ENCODE measurements around the gene ZNF783. TPM values are rescaled to one million over a fixed set of nuclear protein-coding genes. Genes with fewer than 3 reads are reported as not detected.
A peak's percentile ranks its signal among the peaks of the same experiment; 100 is the strongest.
"Not testable (repeated sequence)": the region's sequence is repeated elsewhere in the genome, so short reads cannot be mapped to it uniquely, and the experiment has no call there.

The ZNF783 gene
- total and polyA plus RNA-seq, 4 experiments from 2014 or later: 2.7 to 43.5 (median 25.3) TPM

- H3K27ac Mint-ChIP-seq: no peak overlapping the region
Measured at GRCh38 chr7:149223176-149223575, 38.8 kb upstream of the ZNF783 start.

GRCh38 chr7:149223761-149224160, 38.2 kb upstream of the ZNF783 start:
- Histone ChIP-seq H3K4me3 (ENCODE audit: low read length in 2 of 2) (no peak overlapping the region), H3K9me3 (ENCODE audit: control insufficient read depth in 1 of 2, low read length in 2 of 2) (no peaks in the 10 kb centered on the region), H3K36me3 (ENCODE audit: insufficient read depth, low read length) (peaks cover 5% of the 10 kb centered on the region), H3K27ac (ENCODE audit: low read depth, low read length) (no peak overlapping the region), H3K27me3 (ENCODE audit: insufficient read depth, low read length) (no peaks in the 10 kb centered on the region), H3K4me1 (ENCODE audit: insufficient read depth, low read length) (no peaks in the 10 kb centered on the region)
- H3K4me1 Mint-ChIP-seq: peaks cover 0 to under 1% (median 0%) of the 10 kb centered on the region in 4 donors
- no peaks in the 10 kb centered on the region for H3K27me3 Mint-ChIP-seq
- H3K27ac Mint-ChIP-seq: no peak overlapping the region
- POLR2A ChIA-PET (ENCODE audit: partially characterized antibody): no interaction called here
- H3K4me3 Mint-ChIP-seq: no peak overlapping the region
- DNase-seq: no peak
- H3K36me3 Mint-ChIP-seq: peaks cover 38 to 40% of the 10 kb centered on the region in 2 donors
- CTCF ChIA-PET (ENCODE audit: partially characterized antibody): no interaction called here
- H3K9me3 Mint-ChIP-seq: no peaks in the 10 kb centered on the region
- intact Hi-C loops (cut with micrococcal nuclease): no loop called here

More at GRCh38 chr7:149223176-149223575, 38.8 kb upstream of the ZNF783 start:
- CTCF ChIA-PET (ENCODE audit: partially characterized antibody): no interaction called here
- Histone ChIP-seq H3K4me3 (ENCODE audit: low read length in 2 of 2) (no peak overlapping the region), H3K9me3 (ENCODE audit: control insufficient read depth in 1 of 2, low read length in 2 of 2) (no peaks in the 10 kb centered on the region), H3K36me3 (ENCODE audit: insufficient read depth, low read length) (peaks cover 5% of the 10 kb centered on the region), H3K27me3 (ENCODE audit: insufficient read depth, low read length) (no peaks in the 10 kb centered on the region), H3K27ac (ENCODE audit: low read depth, low read length) (no peak overlapping the region), H3K4me1 (ENCODE audit: insufficient read depth, low read length) (no peaks in the 10 kb centered on the region)
- Mint-ChIP-seq H3K4me1 (no peaks in the 10 kb centered on the region), H3K36me3 (peaks cover 44% of the 10 kb centered on the region in 2 donors), H3K27me3 (no peaks in the 10 kb centered on the region), H3K9me3 (no peaks in the 10 kb centered on the region), H3K4me3 (no peak overlapping the region)
- POLR2A ChIA-PET (ENCODE audit: partially characterized antibody): no interaction called here
- DNase-seq: no peak
- intact Hi-C loops (cut with micrococcal nuclease): no loop called here

GRCh38 chr7:149224352-149224751, 37.6 kb upstream of the ZNF783 start:
- Histone ChIP-seq H3K27me3 (ENCODE audit: insufficient read depth, low read length) (no peaks in the 10 kb centered on the region), H3K4me3 (ENCODE audit: low read length in 2 of 2) (no peak overlapping the region), H3K36me3 (ENCODE audit: insufficient read depth, low read length) (no peaks in the 10 kb centered on the region), H3K4me1 (ENCODE audit: insufficient read depth, low read length) (no peaks in the 10 kb centered on the region), H3K27ac (ENCODE audit: low read depth, low read length) (no peak overlapping the region), H3K9me3 (ENCODE audit: control insufficient read depth in 1 of 2, low read length in 2 of 2) (no peaks in the 10 kb centered on the region)
- intact Hi-C loops (cut with micrococcal nuclease): no loop called here
- no peaks in the 10 kb centered on the region for H3K9me3 Mint-ChIP-seq
- DNase-seq: no peak
- peaks cover 0 to 6% (median 3%) of the 10 kb centered on the region in 4 donors for H3K4me1 Mint-ChIP-seq
- no peaks in the 10 kb centered on the region for H3K27me3 Mint-ChIP-seq
- H3K36me3 Mint-ChIP-seq: peaks cover 32 to 35% of the 10 kb centered on the region in 2 donors
- no peak overlapping the region for H3K4me3 Mint-ChIP-seq
- POLR2A ChIA-PET (ENCODE audit: partially characterized antibody): no interaction called here
- CTCF ChIA-PET (ENCODE audit: partially characterized antibody): no interaction called here
- no peak overlapping the region for H3K27ac Mint-ChIP-seq

DNA sequence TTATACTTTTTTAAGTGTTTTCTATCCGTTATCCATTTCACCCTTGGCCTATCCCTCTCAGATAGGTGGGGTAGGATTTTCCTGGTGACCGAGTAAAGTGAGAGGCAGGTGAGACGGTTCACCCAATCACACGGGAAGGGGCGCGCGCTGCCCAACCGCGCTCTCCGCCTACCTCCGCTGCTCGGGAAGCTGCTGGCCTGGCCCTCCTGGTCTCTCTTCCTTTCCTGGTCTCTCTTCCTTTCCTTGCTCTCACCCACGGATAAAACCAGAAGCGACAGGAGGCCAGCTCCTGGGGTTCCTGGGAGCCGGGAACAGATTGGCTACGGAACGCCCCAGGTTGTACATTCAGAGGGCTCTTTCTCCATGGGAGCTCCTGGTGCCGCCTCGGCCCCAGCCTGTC, 36.9 kb upstream of the ZNF783 start:
- Mint-ChIP-seq H3K4me3 (no peak overlapping the region), H3K9me3 (no peaks in the 10 kb centered on the region), H3K4me1 (peaks cover 0 to 9% (median 3%) of the 10 kb centered on the region in 4 donors), H3K27ac (no peak overlapping the region), H3K27me3 (no peaks in the 10 kb centered on the region), H3K36me3 (peaks cover 25 to 28% of the 10 kb centered on the region in 2 donors)
- ChIA-PET POLR2A (ENCODE audit: partially characterized antibody) (no interaction called here), CTCF (ENCODE audit: partially characterized antibody) (no interaction called here)
- intact Hi-C loops (cut with micrococcal nuclease): no loop called here
- no peaks in the 10 kb centered on the region for H3K27me3 ChIP-seq (ENCODE audit: insufficient read depth, low read length)
- no peak overlapping the region for H3K27ac ChIP-seq (ENCODE audit: low read depth, low read length)
- no peaks in the 10 kb centered on the region for H3K9me3 ChIP-seq (ENCODE audit: control insufficient read depth in 1 of 2, low read length in 2 of 2)
- H3K36me3 ChIP-seq (ENCODE audit: insufficient read depth, low read length): no peaks in the 10 kb centered on the region
- no peak overlapping the region for H3K4me3 ChIP-seq (ENCODE audit: low read length in 2 of 2)
- H3K4me1 ChIP-seq (ENCODE audit: insufficient read depth, low read length): no peaks in the 10 kb centered on the region
- no peak for DNase-seq

GRCh38 chr7:149225656-149226055, 36.3 kb upstream of the ZNF783 start:
- DNase-seq: no peak
- no peak overlapping the region for H3K27ac ChIP-seq (ENCODE audit: low read depth, low read length)

DNA sequence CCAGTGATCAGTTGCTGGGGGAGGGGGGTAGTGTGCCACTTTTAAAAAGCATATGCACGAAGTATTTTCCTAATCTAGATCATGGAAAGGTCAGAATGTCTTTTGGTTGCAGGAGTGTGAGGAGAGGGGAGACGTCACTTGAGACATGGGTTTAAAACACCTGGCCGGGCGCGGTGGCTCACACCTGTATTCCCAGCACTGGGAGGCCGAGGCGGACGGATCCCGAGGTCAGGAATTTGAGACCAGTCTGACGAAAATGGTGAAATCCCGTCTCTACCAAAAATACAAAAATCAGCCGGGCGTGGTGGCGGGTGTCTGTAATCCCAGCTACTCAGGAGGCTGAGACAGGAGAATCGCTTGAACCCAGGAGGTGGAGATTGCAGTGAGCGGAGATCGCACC, 35.6 kb upstream of the ZNF783 start:
- CTCF ChIA-PET (ENCODE audit: partially characterized antibody); H3K4me3 ChIP-seq (ENCODE audit: low read length in 2 of 2); H3K4me1 Mint-ChIP-seq; H3K27me3 Mint-ChIP-seq; H3K27ac ChIP-seq (ENCODE audit: low read depth, low read length); H3K27ac Mint-ChIP-seq; H3K36me3 ChIP-seq (ENCODE audit: insufficient read depth, low read length); intact Hi-C loops (cut with micrococcal nuclease); H3K9me3 Mint-ChIP-seq; H3K4me1 ChIP-seq (ENCODE audit: insufficient read depth, low read length); H3K9me3 ChIP-seq (ENCODE audit: control insufficient read depth in 1 of 2, low read length in 2 of 2); H3K27me3 ChIP-seq (ENCODE audit: insufficient read depth, low read length); DNase-seq: not testable (repeated sequence)
- Mint-ChIP-seq H3K36me3 (peaks cover 20 to 24% of the 10 kb centered on the region in 2 donors), H3K4me3 (peak overlapping the region in 1 of 8 donors; percentile 11)
- POLR2A ChIA-PET (ENCODE audit: partially characterized antibody): interaction anchor here (0.9 to 1.0 kb wide), 2 partner anchors 16 to 30 kb away, joined by 3 to 5 read pairs; no protein-coding TSS in a partner anchor

More at GRCh38 chr7:149225656-149226055, 36.3 kb upstream of the ZNF783 start:
- no peaks in the 10 kb centered on the region for H3K9me3 Mint-ChIP-seq
- Histone ChIP-seq H3K9me3 (ENCODE audit: control insufficient read depth in 1 of 2, low read length in 2 of 2) (no peaks in the 10 kb centered on the region), H3K36me3 (ENCODE audit: insufficient read depth, low read length) (no peaks in the 10 kb centered on the region), H3K4me1 (ENCODE audit: insufficient read depth, low read length) (no peaks in the 10 kb centered on the region), H3K27me3 (ENCODE audit: insufficient read depth, low read length) (no peaks in the 10 kb centered on the region), H3K4me3 (ENCODE audit: low read length in 2 of 2) (no peak overlapping the region)
- H3K4me3 Mint-ChIP-seq: no peak overlapping the region
- CTCF ChIA-PET (ENCODE audit: partially characterized antibody): no interaction called here
- H3K4me1 Mint-ChIP-seq: peaks cover 0 to 9% (median 3%) of the 10 kb centered on the region in 4 donors
- H3K36me3 Mint-ChIP-seq: peaks cover 25 to 28% of the 10 kb centered on the region in 2 donors
- POLR2A ChIA-PET (ENCODE audit: partially characterized antibody): no interaction called here
- H3K27me3 Mint-ChIP-seq: no peaks in the 10 kb centered on the region
- intact Hi-C loops (cut with micrococcal nuclease): no loop called here
- H3K27ac Mint-ChIP-seq: no peak overlapping the region

DNA sequence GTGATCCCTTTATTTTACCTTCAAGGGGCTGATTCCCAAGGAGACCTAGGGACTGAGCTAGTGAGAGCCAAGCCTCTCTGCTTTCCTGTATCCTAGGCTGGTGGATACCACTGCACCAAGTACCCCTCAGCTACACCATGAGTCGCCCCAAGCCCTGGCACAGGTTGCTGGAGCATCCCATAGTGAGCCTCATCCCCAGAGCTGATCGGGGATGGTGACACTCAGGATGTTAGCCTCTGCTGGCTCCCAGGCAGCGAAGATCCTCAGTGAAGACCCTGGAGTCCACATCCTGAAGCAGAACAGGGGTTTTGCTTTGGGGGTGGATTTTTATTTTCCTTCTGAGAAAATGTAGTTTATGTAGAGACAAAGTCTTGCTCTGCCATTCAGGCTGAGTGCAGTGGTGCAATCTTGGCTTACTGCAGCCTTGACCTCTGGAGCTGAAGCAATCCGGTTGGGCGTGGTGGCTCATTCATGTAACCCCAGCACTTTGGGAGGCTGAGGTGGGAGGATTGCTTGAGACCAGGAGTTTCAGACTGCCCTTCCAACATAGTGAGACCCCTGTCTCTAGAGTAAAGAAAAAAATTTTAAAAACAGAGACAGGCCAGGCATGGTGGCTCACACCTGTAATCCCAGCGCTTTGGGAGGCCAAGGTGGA, 35.0 kb upstream of the ZNF783 start:
- H3K27me3 Mint-ChIP-seq: no peaks in the 10 kb centered on the region
- ChIA-PET CTCF (ENCODE audit: partially characterized antibody) (no interaction called here), POLR2A (ENCODE audit: partially characterized antibody) (interaction anchor here (0.9 to 1.0 kb wide), 2 partner anchors 16 to 31 kb away, joined by 3 to 5 read pairs; no protein-coding TSS in a partner anchor)
- H3K27me3 ChIP-seq (ENCODE audit: insufficient read depth, low read length): no peaks in the 10 kb centered on the region
- intact Hi-C loops (cut with micrococcal nuclease): no loop called here
- H3K9me3 ChIP-seq (ENCODE audit: control insufficient read depth in 1 of 2, low read length in 2 of 2): no peaks in the 10 kb centered on the region
- H3K36me3 ChIP-seq (ENCODE audit: insufficient read depth, low read length): no peaks in the 10 kb centered on the region
- peaks cover 15 to 19% of the 10 kb centered on the region in 2 donors for H3K36me3 Mint-ChIP-seq
- peaks cover 0 to 9% (median 3%) of the 10 kb centered on the region in 4 donors for H3K4me1 Mint-ChIP-seq
- H3K9me3 Mint-ChIP-seq: no peaks in the 10 kb centered on the region
- DNase-seq: no peak
- H3K4me3 Mint-ChIP-seq: no peak overlapping the region
- H3K27ac Mint-ChIP-seq: no peak overlapping the region
- H3K27ac ChIP-seq (ENCODE audit: low read depth, low read length): no peak overlapping the region
- H3K4me3 ChIP-seq (ENCODE audit: low read length in 2 of 2): no peak overlapping the region
- no peaks in the 10 kb centered on the region for H3K4me1 ChIP-seq (ENCODE audit: insufficient read depth, low read length)
